ENCODE results near the gene SIGLEC14. TPM values are rescaled to one million over a fixed set of nuclear protein-coding genes. Genes with fewer than 3 reads are reported as not detected.
"Not testable (repeated sequence)": the region's sequence is repeated elsewhere in the genome, so short reads cannot be mapped to it uniquely, and the experiment has no call there.

SIGLEC14 gene, protein sequence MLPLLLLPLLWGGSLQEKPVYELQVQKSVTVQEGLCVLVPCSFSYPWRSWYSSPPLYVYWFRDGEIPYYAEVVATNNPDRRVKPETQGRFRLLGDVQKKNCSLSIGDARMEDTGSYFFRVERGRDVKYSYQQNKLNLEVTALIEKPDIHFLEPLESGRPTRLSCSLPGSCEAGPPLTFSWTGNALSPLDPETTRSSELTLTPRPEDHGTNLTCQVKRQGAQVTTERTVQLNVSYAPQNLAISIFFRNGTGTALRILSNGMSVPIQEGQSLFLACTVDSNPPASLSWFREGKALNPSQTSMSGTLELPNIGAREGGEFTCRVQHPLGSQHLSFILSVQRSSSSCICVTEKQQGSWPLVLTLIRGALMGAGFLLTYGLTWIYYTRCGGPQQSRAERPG
- 1 to 10 TPM in 7 of 12 donors, under 1 TPM in 3, not detected in 2; 0.65 to 2.4 (median 1.4) TPM for polyA plus RNA-seq (ENCODE audit: insufficient read length in 12 of 12)
- long read RNA-seq, donor 1: 0 reads
- long read RNA-seq, donor 2, partial matches to known transcripts: 0 of 1 reads
- long read RNA-seq, donor 2, other reads (novel, unspliced or antisense): 0 of 1 reads
- long read RNA-seq, donor 3: 0 reads
- long read RNA-seq, donor 4: 0 reads
- long read RNA-seq, donor 5: 0 reads
- long read RNA-seq, donor 6: 0 reads
- long read RNA-seq, donor 7: 0 reads
- long read RNA-seq, donor 8: 0 reads
- long read RNA-seq, donor 9, partial matches to known transcripts: 0 of 1 reads
- long read RNA-seq, donor 9, other reads (novel, unspliced or antisense): 0 of 1 reads
- long read RNA-seq, donor 10: 0 reads
- long read RNA-seq, donor 11, partial matches to known transcripts: 0 of 1 reads
- long read RNA-seq, donor 11, other reads (novel, unspliced or antisense): 0 of 1 reads

DNA sequence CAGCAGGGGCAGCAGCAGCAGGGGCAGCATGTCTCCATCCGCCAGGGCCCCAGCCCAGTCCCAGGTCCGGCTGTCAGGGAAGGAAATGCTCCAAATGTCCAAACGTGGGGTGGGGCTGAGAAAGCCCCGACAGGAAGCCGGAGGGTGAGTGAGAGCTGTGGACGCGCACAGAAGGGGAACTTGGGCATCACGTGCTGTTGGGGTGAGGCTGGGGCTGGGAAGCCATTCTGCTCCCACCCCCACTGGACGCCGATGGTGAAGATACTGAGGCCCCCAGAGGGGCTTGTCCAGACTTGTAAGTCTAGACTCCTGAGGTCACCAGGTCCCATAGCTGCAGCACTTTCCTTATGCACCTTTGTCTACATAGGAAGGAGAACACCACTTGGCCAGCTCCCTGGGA, at the start of gene SIGLEC14:
Gene SIGLEC14 (minus strand): TSS at position 96 of the 400 bp plus-strand sequence. CDS start 66 bp downstream, at position 30.
- not testable (repeated sequence) for DNase-seq

DNA sequence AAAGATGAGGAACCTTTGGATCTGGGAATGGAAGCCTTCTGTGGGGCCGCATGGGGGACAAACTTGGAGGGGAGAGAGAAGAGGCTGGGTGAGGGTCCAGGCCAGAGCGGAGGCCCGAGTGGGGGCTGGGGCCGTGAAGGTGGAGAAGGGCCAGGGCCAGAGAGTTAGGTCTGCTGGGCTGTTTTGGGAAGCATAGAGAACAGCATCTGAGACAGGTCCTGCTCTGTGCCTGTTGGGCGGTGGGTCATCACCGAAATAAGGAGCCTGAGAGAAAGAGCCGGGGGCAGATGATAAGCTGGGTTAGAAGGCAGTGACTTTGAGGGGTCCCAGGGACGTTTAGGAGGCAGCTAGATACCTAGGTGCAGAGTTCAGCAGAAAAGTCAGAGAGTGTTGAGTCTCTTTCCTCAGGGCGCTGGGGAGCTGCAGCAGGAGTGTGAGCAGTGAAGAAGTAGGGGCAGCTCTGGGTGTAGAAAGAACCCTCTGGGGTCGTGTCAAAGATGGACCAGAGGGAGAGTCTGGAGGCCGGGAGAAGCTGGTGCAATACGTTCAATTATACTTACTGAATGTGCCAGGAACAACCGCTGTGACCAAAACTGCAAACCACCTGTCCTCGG, 49.2 kb upstream of the SIGLEC14 start:
- no peak for DNase-seq

DNA sequence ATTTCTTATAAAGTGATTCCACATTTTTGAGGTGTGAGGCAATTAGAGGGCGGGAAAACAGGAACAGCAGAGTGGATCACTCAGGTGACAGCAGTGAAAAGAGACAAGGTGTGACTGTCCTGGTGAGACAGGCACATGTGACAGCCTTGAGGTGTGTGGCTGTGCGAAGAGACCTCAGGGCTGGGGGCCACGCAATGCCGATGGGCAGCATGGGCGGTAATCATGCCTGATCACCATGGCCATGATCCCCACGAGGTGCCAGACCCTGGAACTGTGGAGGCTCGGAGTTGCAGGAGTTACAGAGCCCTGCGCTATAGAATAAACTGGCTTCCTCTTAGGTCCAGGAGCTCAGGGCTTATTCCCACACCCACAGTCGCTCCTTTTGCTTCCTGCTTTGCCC, 48.5 kb upstream of the SIGLEC14 start:
- no peak for DNase-seq

DNA sequence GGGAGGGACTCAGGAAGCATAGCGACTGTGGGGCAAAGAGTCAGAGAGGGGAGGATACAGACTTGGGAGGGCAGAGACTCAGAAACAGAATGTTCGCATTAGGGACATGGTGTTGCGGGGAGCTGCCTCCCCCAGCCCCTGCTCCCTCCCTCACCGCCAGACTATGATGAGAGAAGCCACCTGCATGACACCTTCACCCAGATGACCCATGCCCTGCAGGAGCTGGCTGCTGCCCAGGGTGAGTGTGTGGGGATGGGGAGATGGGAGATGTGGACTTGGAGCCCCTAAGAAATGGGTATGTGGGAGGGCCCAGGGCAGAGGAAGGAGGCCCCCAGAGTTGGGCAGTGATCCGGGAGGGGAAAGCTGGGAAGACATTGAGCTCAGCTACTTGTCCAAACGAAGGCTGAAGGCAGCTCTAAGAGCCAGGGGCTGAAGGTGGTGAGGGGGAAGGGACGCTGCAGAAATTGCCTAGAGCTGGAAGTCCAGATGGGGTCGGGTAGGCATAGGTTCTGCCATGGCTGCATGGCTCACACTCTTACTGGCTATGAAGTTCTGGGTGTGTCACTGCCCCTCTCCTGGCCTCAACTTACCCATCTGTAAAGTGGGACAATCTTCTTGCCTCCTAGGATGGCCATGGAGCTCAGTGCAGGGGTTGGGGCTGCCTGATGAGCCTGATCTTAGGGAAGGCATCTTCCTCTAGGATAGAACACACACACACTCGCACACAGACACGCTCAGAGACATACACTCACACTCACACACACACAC, 47.9 kb upstream of the SIGLEC14 start:
- DNase-seq: no peak

DNA sequence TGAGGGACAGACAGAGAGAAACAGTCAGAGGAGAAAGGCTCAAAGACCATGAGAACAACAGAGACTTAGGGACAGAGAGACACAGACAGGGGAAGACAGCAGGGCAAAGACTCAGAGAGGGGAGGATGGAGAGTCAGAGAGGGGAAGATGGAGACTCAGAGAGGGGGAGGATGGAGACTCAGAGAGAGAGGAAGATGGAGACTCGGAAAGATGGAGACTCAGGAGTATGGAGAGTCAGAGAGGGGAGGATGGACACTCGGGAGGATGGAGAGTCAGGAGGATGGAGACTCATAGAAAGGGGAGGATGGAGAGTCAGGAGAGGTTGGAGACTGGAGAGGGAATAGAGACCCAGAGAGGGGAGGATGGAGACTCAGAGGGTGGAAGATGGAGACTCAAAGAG, 47.2 kb upstream of the SIGLEC14 start:
- no peak for DNase-seq

DNA sequence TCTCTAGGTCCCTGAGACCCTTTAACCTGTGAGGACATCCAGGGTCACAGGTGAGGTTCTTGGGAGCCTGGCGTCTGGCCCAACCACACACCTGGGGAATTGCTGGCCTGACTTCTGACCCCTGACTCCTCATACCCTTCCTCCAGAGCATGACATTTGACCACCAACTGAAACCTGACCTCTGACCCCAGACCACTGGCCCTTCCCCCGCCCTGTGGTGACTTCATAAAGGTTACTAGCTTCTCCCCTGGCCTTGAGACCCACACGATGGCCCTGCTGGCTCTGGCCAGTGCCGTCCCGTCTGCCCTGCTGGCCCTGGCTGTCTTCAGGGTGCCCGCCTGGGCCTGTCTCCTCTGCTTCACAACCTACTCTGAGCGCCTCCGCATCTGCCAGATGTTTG, 46.6 kb upstream of the SIGLEC14 start, which contains the start of gene SPACA6:
Gene SPACA6 (plus strand): TSS at position 71 of the 400 bp plus-strand sequence. CDS start 197 bp downstream, at position 268.
- DNase-seq: no peak

DNA sequence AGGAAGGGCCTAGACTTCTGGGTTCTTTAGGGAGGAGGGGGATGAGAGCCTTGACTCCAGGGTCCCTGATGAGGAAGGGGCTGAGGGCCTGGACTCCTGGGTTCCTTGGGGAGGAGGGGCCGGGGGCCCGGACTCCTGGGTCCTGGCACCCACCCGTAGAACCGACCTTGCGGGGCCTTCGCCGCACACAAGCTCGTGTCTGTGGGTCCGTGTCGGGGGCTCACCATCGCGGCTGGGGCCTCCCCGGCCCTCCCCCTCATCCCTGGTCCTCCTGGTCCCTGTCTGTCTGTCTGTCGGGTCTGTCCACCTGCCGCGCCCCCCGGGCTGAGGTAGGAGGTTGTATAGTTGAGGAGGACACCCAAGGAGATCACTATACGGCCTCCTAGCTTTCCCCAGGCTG, 45.8 kb upstream of the SIGLEC14 start:
- no peak for DNase-seq

DNA sequence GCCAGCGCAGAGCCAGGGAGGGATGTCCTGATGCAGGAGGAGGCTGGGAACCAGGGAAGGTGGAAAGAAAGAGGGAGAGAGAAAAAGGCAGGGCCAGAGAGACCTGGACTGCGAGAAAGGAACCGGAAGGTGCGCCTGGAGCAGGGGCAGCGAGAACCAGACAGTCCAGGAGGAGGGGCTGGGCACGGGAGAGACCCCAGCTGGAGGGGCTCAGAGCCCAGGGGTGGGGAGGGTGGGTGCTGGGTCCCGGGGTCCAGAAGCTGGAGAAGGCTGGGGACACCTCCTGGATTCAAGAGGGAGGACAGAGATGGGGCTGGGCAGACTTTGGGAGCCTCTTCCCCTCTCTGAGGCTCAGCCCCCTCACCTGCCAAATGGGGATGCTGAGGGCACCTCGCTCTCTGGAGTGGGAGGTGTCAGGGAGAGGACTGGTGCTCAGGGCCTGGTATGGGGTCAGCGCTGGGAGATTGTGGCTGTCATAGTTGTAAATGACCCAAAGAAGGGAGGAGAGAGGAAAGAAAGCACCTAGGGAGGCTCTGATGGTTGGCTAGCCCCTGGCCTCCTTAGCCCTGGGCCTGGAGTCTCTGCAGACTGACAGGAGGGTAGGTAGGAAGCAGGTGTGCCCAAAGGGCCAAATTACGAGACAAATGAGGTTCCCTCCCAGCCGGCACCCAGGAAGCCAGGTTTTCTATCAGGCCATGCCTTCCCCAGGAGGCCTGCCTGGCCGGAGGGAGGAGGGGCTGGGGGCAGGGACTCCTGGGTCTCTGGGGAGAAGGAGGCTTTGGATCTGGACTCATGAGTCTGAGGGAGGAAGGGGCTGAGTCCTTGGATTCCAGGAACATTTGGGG, 45.2 kb upstream of the SIGLEC14 start:
- no peak for DNase-seq

DNA sequence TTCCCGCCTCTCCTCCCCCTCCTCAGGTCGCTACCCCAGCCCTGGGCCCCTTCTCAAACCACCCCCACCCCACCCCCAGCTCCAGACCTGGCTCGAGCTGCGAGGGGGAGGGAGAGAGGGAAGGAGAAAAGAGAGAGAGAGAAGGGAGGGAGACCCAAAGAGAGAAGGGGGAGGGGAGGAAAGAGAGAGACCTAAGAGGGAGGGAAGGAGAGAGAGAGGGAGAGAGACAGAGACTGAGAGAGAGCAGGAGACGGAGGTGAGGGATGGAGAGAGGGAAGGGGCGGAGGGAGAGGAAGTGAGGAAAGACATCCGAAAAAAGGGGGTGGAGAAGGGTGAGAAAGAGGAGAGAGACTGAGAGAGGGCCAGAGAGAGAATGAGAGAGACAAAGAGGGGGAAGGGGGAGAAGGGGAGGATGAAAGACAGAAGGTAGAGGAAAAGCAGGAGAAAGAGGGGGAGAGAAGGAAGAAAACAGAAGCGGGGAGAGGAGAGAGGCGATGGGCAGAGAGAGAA, 44.5 kb upstream of the SIGLEC14 start:
- peak; percentile 82 for DNase-seq

DNA sequence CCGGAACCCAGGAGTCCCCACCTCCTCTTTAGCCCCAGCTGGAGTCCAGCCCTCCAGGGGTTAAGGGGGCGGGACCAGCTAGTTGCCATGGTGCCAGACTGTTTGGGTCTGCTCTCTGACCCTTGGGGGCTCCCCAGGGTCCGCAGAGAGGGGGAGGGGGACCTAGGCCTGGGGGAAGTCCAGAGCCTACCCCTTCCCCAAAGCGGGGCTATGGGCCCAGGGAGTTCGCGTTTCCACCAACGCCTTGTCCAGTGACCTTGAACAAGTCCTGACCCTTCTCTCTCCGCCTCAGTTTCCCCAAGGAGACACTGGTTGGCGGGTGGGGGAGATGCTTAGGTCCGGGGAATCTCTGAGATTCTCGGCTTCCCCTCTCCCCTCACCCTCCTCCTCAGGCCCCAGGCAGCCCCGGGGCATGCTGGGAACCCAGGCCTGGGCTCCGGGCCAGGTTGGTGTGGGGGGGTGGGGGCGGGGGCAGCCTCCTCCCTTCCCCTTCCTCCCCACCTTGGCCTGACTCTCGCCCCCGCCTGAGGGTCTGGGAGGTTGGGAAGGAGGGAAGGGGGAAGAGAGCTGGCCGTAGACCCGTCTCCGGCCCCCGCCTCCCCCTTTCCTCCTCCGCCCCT, 43.9 kb upstream of the SIGLEC14 start:
- peak; percentile 94 for DNase-seq

DNA sequence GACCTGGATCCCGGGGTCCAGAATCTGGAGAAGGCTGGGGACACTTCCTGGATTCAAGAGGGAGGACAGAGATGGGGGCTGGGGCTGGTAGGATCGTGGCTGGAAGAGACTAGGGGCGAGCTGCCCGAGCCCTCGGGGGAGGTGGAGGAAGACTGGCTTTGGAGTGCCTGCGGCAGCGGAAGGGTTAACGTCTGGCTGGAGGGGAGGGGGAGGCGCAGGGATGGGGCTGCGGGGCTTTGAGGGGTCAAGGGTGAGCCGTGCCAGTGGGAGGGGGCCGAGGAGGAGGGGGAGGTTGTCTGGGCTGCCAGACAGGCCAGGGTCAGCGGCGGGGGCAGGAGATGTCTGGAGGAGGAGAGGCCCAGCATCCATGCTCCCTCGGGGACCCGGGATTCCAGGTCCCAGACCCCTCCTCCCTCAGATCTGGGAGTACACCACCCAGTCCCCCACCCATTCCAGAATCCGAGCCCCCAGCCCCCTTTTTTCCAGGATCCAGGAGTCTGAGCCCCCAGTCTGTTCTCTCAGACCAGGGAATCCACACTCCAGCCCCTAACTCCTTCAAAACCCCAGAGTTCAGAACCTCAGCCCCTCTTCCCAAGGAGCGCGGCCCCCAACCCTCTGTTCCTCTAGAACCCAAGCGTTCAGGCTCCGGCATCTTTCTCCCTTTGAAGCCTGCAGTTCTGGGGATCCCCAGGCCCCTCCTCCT, 43.3 kb upstream of the SIGLEC14 start:
- DNase-seq: peak; percentile 66

DNA sequence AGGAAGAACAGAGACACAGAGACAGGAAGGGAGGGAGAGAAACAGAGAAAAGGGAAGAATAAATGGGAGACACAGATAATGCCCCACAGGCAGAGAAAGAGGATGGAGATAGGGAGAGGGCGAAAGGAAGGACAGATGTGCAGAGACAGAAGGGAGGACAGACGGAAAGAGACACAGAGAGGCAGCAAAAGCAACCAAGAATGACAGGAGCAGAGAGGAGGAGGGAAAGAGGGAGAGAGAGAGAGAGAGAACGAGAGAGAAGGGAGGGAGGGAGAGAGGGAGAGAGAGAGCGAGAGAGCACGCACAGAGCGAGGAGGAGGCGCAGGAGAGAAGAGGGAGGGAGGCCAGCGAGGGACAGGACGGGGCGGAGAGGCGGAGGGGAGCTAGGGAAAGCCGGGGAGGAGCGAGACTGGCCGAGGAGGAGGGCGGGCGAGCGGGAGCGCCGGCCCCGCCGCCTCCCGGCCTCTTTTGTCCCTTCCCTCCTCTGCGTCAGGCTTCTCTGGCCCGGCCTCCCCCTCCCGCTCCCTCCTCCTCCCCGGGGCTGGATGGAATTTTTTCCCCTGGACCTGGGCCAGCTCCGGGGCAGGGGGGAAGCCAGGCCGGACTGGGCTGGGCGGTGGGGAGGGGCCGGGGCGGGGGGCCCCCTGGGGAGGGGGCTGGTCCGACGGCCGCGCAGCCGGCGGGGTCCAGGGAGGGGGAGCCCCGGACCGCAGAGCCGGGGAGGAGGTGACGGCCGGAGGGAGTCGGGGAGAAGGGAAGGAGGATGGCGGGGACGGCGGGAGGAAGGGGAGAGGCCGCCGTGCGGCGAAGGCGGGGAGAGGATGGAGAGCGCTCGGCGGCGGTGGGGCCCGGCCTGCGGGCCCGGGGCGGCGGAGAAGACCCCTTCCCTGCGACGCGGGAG, 42.3 kb upstream of the SIGLEC14 start:
- DNase-seq: peak; percentile 96

DNA sequence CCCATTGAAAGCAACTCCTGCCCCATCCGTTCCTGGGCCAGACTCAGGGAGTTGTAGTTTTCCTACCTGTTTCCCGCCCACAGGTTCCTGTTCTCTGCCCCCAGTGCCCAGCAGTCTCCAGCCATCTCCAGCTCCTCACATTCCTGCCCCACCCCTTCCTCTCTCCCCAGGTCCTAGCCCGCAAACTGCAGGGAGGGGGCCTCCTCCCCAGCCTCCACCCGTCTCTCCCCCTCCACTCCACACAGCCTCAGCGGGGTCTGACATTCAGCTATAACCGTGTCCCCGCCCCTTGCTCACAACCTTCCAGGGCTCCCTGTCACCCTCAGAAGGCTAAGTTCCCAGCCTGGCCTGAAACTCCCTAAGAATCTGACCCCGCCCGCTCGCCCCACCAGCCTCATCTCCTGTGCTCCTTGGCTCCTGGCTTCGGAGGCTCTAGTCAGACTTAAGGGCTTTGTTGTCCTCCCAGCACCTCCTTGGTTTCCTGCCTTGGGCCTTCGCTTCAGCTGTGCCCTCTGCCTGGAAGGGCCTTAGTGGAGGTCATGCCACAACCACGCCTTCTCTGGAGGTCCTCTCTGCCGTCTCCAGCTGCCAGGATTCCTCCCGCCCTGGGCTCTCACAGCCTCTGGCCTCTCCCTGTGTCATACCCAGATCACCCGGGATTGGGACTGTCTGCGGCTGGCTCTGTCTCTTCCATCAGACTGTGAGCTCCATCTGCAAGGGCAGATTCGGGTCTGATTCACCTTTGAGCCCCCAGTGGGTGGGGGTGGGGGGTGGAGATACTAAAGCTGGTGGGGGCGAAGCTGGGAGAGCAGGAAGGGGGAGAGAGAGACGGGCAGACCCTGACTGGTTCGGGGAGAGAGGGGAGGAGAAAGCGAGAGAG, 41.4 kb upstream of the SIGLEC14 start:
- DNase-seq: peak; percentile 60

DNA sequence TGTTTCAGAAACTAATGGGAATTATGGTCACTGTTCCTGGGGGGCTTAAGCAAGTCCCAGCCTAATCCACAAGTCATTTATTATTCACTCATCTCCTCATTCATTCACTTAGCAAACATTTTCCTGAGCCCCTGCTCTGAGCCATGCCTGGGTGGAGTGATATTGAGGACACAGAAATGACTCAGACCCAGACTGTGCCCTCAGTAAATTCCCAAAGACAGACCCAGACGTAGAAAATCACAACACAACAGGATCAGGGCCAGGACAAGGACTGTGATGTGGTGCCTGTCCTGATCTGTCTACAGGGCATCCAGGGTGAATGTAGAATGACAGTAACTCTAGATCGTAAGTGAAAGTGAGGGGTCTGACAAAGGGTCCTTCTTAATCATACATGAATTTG, 39.5 kb upstream of the SIGLEC14 start:
- DNase-seq: no peak

DNA sequence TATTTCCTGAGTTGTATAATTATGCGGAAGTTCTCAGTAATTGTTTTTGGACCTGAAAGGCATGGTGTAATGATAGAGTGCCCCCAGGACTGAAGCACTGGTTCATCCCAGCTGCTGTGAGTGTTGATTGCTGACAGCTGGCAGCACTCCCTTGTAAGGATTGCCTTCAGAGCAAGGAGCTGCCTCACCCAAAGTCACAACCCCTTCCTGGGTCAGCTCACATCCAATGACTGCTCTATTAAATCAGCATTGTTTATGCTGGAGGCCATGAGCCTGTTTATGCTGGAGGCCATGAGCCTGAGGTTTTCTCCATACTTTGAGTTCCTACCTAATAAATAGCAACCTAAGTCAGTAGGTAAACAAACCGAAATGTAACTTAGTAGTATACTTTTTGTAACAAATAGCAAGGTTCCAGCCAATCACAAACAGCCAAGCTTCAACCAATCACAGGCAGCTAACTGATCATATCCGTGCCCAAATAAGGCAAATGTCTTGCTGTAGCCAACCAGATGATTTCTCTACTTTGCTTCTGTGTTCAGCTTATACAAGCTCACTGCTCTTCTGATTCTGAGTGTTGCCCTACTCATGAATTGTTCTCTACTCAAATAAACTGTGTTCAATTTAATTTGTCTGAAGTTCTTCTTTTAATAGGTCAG, 34.8 kb upstream of the SIGLEC14 start:
- no peak for DNase-seq

DNA sequence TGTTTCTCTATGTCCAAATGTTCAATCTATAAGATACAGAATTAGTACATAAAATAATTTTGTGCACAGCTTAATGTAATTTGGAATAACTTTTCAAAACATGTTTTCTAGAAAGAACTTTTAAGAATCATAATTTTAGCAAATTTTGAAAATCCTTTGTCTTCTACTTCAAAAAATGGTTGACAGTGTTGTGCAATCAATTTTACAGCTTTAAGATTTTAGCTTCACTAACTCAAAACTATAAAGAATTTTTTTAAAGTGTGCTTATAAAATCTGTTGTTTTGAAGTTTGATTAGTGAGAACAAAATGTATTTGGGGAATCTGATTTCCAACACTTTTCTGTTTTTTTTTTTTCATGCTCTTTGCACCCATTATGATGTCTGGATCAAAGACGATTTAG, 33.8 kb upstream of the SIGLEC14 start:
- no peak for DNase-seq
